ENCODE measurements around the gene FLRT2.

The FLRT2 gene

GRCh38 chr14:85533023-85533860, 3.3 kb downstream of the FLRT2 start:
- TF ChIP-seq FOXP2 (optimal IDR thresholded peaks at IDR 0.05; ENCODE audit: borderline replicate concordance, extremely low read depth, extremely low read length, insufficient read depth) (no peak), REST (IDR thresholded peaks at IDR 0.05; ENCODE audit: insufficient read depth in 1 of 2, low read depth in 2 of 2, low read length in 2 of 2) (no peak), SIN3A (IDR thresholded peaks at IDR 0.05; ENCODE audit: borderline replicate concordance, insufficient read depth, low read length) (no peak), TAF1 (IDR thresholded peaks at IDR 0.05; ENCODE audit: borderline replicate concordance, insufficient read depth, low read length) (peak; percentile 42; the same call in 1 of the 2 replicates), POLR2AphosphoS5 (IDR thresholded peaks at IDR 0.05; ENCODE audit: low read depth, low read length) (peak; percentile 68)

- TF ChIP-seq FOXP2 (optimal IDR thresholded peaks at IDR 0.05; ENCODE audit: borderline replicate concordance, extremely low read depth, extremely low read length, insufficient read depth), result no peak
- TF ChIP-seq SIN3A (IDR thresholded peaks at IDR 0.05; ENCODE audit: borderline replicate concordance, insufficient read depth, low read length), result 0 out of 2 replicates have a peak, but pooled peaks have one; percentile 23
- no peak for TF ChIP-seq POLR2AphosphoS5 (IDR thresholded peaks at IDR 0.05; ENCODE audit: low read depth, low read length)
- no peak for TF ChIP-seq REST (IDR thresholded peaks at IDR 0.05; ENCODE audit: insufficient read depth in 1 of 2, low read depth in 2 of 2, low read length in 2 of 2)
- TF ChIP-seq TAF1 (IDR thresholded peaks at IDR 0.05; ENCODE audit: borderline replicate concordance, insufficient read depth, low read length), result no peak
Observed at GRCh38 chr14:85533861-85534291, 3.9 kb downstream of the FLRT2 start.

GRCh38 chr14:85534458-85535293, 4.7 kb downstream of the FLRT2 start:
- TF ChIP-seq TAF1 (IDR thresholded peaks at IDR 0.05; ENCODE audit: borderline replicate concordance, insufficient read depth, low read length) (no peak), FOXP2 (optimal IDR thresholded peaks at IDR 0.05; ENCODE audit: borderline replicate concordance, extremely low read depth, extremely low read length, insufficient read depth) (no peak), POLR2AphosphoS5 (IDR thresholded peaks at IDR 0.05; ENCODE audit: low read depth, low read length) (no peak), REST (IDR thresholded peaks at IDR 0.05; ENCODE audit: insufficient read depth in 1 of 2, low read depth in 2 of 2, low read length in 2 of 2) (no peak), SIN3A (IDR thresholded peaks at IDR 0.05; ENCODE audit: borderline replicate concordance, insufficient read depth, low read length) (no peak)

- no peak for TF ChIP-seq FOXP2 (optimal IDR thresholded peaks at IDR 0.05; ENCODE audit: borderline replicate concordance, extremely low read depth, extremely low read length, insufficient read depth)
- no peak for TF ChIP-seq POLR2AphosphoS5 (IDR thresholded peaks at IDR 0.05; ENCODE audit: low read depth, low read length)
- no peak for TF ChIP-seq REST (IDR thresholded peaks at IDR 0.05; ENCODE audit: insufficient read depth in 1 of 2, low read depth in 2 of 2, low read length in 2 of 2)
- TF ChIP-seq SIN3A (IDR thresholded peaks at IDR 0.05; ENCODE audit: borderline replicate concordance, insufficient read depth, low read length), result no peak
- no peak for TF ChIP-seq TAF1 (IDR thresholded peaks at IDR 0.05; ENCODE audit: borderline replicate concordance, insufficient read depth, low read length)
Observed at GRCh38 chr14:85535321-85535720, 5.4 kb downstream of the FLRT2 start.
